Left lung (tissue), 10 donors: ENCODE data around the gene HPX. TPM values are rescaled to one million over a fixed set of nuclear protein-coding genes. Genes with fewer than 3 reads are reported as not detected.

ENCODE experiments used
- ATAC-seq: fragments of 200-7000 bp; cut with Tn5 transposase; one replicate; pipeline ENCODE4 v1.9.1; 2020; ENCODE audit warnings: moderate library complexity
- DNase-seq, 4 donors: peaks; one replicate each; pipeline ENCODE4 v3.0.0-alpha.2; 2013 to 2020
- H3K27ac ChIP-seq, 2 donors: fragments of 200-600 bp; sonication (generic) in 1 of 2; one replicate each; pipeline versions ENCODE4 v1.5.0 to v1.8.0; 2020 to 2021
- H3K27me3 ChIP-seq, 2 donors: fragments of 200-600 bp; sonication (generic) in 1 of 2; one replicate each; pipeline versions ENCODE4 v1.5.0 to v1.8.0; 2020 to 2021
- H3K36me3 ChIP-seq, 2 donors: fragments of 200-600 bp; sonication (generic) in 1 of 2; one replicate each; pipeline versions ENCODE4 v1.5.0 to v1.8.0; 2020 to 2021
- H3K4me1 ChIP-seq, 2 donors: fragments of 200-600 bp; one replicate each; pipeline ENCODE4 v1.8.0; 2021
- H3K4me3 ChIP-seq, 2 donors: fragments of 200-600 bp; sonication (generic) in 1 of 2; one replicate each; pipeline versions ENCODE4 v1.5.0 to v1.8.0; 2020 to 2021; ENCODE audit warnings: mild to moderate bottlenecking in 1 of 2
- H3K9me3 ChIP-seq, 2 donors: fragments of 200-600 bp; sonication (generic) in 1 of 2; one replicate each; pipeline versions ENCODE4 v1.5.0 to v1.8.0; 2020 to 2021
- CTCF ChIP-seq, 2 donors: fragments of 200-600 bp; sonication (generic) in 1 of 2; IDR thresholded peaks; one replicate each; pipeline versions ENCODE4 v1.5.0 to v1.8.0; 2021; ENCODE audit warnings: antibody characterized with exemption in 2 of 2
- intact Hi-C, 2 donors: fragments of 100-400 bp; cut with DNase I; formaldehyde crosslinking; loops; one replicate each; pipeline versions ENCODE4 v1.11.2 to v1.14.2; 2022
- polyA plus RNA-seq, 6 donors: library from polyadenylated mRNA; unstranded; fragments of 120-200 nt; gene quantifications; one replicate each; pipeline ENCODE4 v1.2.1, GENCODE V29; 2013; ENCODE audit not compliant: insufficient read length in 6 of 6
- total RNA-seq, 2 donors: library from RNA; stranded (reverse); fragmentation: NEBNext Ultra II Directional; extraction: Animal tissue kit (Norgen Biotek cat#: 25700); gene quantifications; one replicate each; pipeline ENCODE4 v1.2.1, GENCODE V29; 2021
- donor health status: DM: no; HTN: yes; CAD: no.
- donor health status: DM: no; HTN: no; CAD: no.

The HPX gene
- total and polyA plus RNA-seq, 8 donors = 0.86 to 11.4 (median 6.2) TPM

- Histone ChIP-seq H3K27me3 (no peaks in the 10 kb centered on the region), H3K4me3 (no peak overlapping the region), H3K4me1 (peaks cover 13 to 36% of the 10 kb centered on the region in 2 donors), H3K9me3 (no peaks in the 10 kb centered on the region), H3K27ac (peak overlapping the region; percentile 90 to 97), H3K36me3 (peaks cover 0 to 30% of the 10 kb centered on the region in 2 donors)
- no peak for ATAC-seq
- DNase-seq = no peak
- intact Hi-C loops = no loop called here
- TF ChIP-seq CTCF (IDR thresholded peaks at IDR 0.05) = no peak
Measured at GRCh38 chr11:6474806-6475500, 34.2 kb upstream of the HPX start.

- Histone ChIP-seq H3K36me3 (peaks cover 0 to 30% of the 10 kb centered on the region in 2 donors), H3K4me3 (peak overlapping the region; percentile 51 to 72), H3K4me1 (peaks cover 14 to 34% of the 10 kb centered on the region in 2 donors), H3K27ac (peak overlapping the region; percentile 90 to 97), H3K27me3 (no peaks in the 10 kb centered on the region), H3K9me3 (no peaks in the 10 kb centered on the region)
- TF ChIP-seq CTCF (IDR thresholded peaks at IDR 0.05) = no peak
- ATAC-seq = no peak
- intact Hi-C loops = no loop called here
- no peak for DNase-seq
Measured at GRCh38 chr11:6474413-6474792, 33.6 kb upstream of the HPX start.

GRCh38 chr11:6473451-6474412, 32.9 kb upstream of the HPX start, which contains the start of gene TRIM3:
TSS of gene TRIM3 (minus strand) at chr11:6473941. CDS start at chr11:6465695, 8,246 bp downstream.
- no peaks in the 10 kb centered on the region for H3K27me3 ChIP-seq
- H3K4me1 ChIP-seq = peaks cover 21 to 36% of the 10 kb centered on the region in 2 donors
- ATAC-seq = peak; percentile 90
- peak within 1 kb of the TSS; percentile 90 to 97 for H3K27ac ChIP-seq
- no peak for TF ChIP-seq CTCF (IDR thresholded peaks at IDR 0.05)
- no peaks in the 10 kb centered on the region for H3K9me3 ChIP-seq
- DNase-seq = peak; percentile 83 to 98 (median 94)
- H3K4me3 ChIP-seq = peak within 1 kb of the TSS; percentile 64 to 72
- H3K36me3 ChIP-seq = peaks cover 0 to 26% of the 10 kb centered on the region in 2 donors
- intact Hi-C loops = no loop called here

GRCh38 chr11:6472934-6473333, 32.1 kb upstream of the HPX start:
- Histone ChIP-seq H3K36me3 (peaks cover 0 to 18% of the 10 kb centered on the region in 2 donors), H3K4me1 (peaks cover 22 to 38% of the 10 kb centered on the region in 2 donors), H3K27ac (no peak overlapping the region), H3K9me3 (no peaks in the 10 kb centered on the region), H3K4me3 (peak overlapping the region; percentile 64 to 72), H3K27me3 (no peaks in the 10 kb centered on the region)
- no peak for TF ChIP-seq CTCF (IDR thresholded peaks at IDR 0.05)
- intact Hi-C loops = no loop called here
- DNase-seq = peak in 1 of 4 donors; percentile 31
- ATAC-seq = no peak

GRCh38 chr11:6469599-6469998, 28.8 kb upstream of the HPX start:
- peak overlapping the region in 1 of 2 donors; percentile 55 for H3K27ac ChIP-seq
- peaks cover 20 to 32% of the 10 kb centered on the region in 2 donors for H3K4me1 ChIP-seq
- ATAC-seq (no peak), DNase-seq (no peak)
- TF ChIP-seq CTCF (IDR thresholded peaks at IDR 0.05) = no peak
- no peaks in the 10 kb centered on the region for H3K9me3 ChIP-seq
- H3K4me3 ChIP-seq = no peak overlapping the region
- intact Hi-C loops = no loop called here
- no peaks in the 10 kb centered on the region for H3K27me3 ChIP-seq
- peaks cover 0 to 14% of the 10 kb centered on the region in 2 donors for H3K36me3 ChIP-seq
